GM21723 (cell line): Measurements from ENCODE around the gene CC2D1B.

Experiments
- ATAC-seq: cut with Tn5 transposase; IDR thresholded peaks from one replicate; pipeline ENCODE4 v1.9.1; 2021; ENCODE audit warnings: mild to moderate bottlenecking, moderate library complexity; ENCODE audit not compliant: unreplicated experiment

The CC2D1B gene

DNA sequence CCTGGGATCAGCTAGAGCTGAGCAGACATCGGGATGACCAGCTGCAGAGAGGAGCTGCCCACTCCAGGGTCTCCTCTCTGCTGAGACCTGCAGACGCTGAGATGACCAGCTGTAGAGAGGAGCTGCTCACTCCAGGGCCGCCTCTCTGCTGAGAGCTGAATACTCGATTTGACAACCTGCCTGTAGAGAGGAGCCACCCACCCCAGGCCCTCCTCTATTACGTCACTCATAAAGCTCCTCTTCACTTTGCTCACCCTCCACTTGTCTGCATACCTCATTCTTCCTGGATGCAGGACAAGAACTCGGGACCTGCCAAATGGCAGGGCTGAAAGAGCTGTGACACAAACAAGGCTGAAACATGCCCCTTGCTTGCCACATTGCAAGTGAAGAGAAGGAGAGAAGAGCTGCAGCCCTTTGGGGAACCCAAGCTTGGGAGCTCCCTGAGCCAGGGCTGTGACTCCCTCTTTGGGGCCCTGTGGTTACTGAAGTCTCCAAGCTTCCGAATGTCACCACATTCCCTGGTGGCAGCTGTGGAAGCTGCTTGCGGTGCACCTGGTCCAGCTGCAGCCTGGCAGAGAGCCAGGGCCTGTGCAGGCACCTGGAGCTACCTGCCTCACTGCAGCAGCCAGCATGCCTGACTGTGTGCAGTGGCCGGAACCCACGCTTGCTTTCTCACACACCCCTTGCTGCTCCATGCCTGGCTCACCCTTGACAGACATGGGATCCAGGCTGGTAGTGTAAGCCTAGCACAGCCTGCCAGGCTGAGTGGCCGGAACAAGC is 59.6 kb downstream of the CC2D1B start:
- ATAC-seq = no peak

DNA sequence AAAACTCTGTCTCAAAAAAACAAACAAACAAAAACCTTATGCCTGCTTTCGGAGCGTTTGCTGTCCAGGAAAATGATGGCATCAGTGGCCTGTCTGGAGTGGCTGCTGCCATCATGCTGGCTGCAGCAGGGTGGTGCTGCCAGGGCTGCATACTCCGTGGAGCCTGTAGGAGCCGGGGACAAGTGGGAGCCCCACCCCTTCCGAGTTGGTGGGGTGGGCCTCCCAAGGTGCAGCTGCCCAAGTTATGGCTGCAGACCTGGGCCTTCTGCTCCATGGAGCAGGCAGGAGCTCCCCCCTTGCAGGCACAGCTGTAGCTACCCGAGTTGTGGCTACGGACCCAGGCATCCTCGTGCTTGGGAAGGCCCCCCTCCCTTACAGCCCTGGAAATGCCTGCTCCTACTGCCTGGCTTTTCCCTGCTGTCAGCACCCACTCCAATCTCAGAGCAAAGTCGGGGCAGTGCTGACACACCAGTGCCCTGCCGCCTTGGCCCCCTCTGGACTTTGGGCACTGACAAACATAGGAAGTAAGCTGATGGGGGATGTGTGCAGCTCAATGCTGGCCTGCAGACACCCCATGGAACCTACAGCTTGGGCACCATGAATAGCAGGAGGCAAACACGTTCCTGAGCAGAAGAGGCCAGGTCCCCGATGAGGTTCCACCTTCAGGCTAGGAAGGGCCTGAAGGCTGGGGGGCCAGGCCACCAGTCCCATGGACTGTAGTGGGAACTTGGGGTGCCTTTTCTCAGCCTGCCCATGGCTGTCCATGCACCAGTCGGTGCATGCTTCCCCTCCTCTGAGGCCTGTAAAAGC is 60.4 kb downstream of the CC2D1B start:
- no peak for ATAC-seq
